GM20000 (cell line): ENCODE data around the gene TPK1.
A peak's percentile ranks its signal among the peaks of the same experiment; 100 is the strongest.

ENCODE experiments used
- DNase-seq: peaks from one replicate; pipeline ENCODE4 v3.0.0; 2012; ENCODE audit warnings: low spot score
- CTCF ChIP-seq: IDR thresholded peaks from 2 replicates; pipeline ENCODE4 v1.5.1; 2012; ENCODE audit warnings: mild to moderate bottlenecking, control low read depth; ENCODE audit errors: extremely low read depth, missing control alignments

TPK1 gene

GRCh38 chr7:144534655-144535395 is 301.0 kb downstream of the TPK1 start:
- no peak for TF ChIP-seq CTCF
- no peak for DNase-seq

GRCh38 chr7:144534196-144534595 is 301.7 kb downstream of the TPK1 start:
- TF ChIP-seq CTCF = no peak
- no peak for DNase-seq

GRCh38 chr7:144531181-144531580 is 304.7 kb downstream of the TPK1 start:
- DNase-seq = no peak
- no peak for TF ChIP-seq CTCF

GRCh38 chr7:144529269-144529926 is 306.5 kb downstream of the TPK1 start:
- no peak for TF ChIP-seq CTCF
- peak; percentile 46 for DNase-seq

- TF ChIP-seq CTCF = no peak
- DNase-seq = no peak
These were observed 307.3 kb downstream of the TPK1 start for GRCh38 chr7:144528536-144529045.

GRCh38 chr7:144527051-144527471 is 308.8 kb downstream of the TPK1 start:
- TF ChIP-seq CTCF = no peak
- no peak for DNase-seq

- TF ChIP-seq CTCF = no peak
- no peak for DNase-seq
These were observed 309.9 kb downstream of the TPK1 start for GRCh38 chr7:144525956-144526355.
